LNCAP (cell line): Measurements from ENCODE around the gene DCAKD.

Experiments
- CTCF ChIP-seq: fragments of 450-650 bp; IDR thresholded peaks from 2 replicates; pipeline ENCODE4 v1.5.1; 2017; ENCODE audit warnings: mild to moderate bottlenecking

The DCAKD gene

GRCh38 chr17:45003877-45004276 lies 47.6 kb downstream of the DCAKD start:
- no peak for TF ChIP-seq CTCF

GRCh38 chr17:45001310-45001709 lies 50.1 kb downstream of the DCAKD start:
- no peak for TF ChIP-seq CTCF

DNA sequence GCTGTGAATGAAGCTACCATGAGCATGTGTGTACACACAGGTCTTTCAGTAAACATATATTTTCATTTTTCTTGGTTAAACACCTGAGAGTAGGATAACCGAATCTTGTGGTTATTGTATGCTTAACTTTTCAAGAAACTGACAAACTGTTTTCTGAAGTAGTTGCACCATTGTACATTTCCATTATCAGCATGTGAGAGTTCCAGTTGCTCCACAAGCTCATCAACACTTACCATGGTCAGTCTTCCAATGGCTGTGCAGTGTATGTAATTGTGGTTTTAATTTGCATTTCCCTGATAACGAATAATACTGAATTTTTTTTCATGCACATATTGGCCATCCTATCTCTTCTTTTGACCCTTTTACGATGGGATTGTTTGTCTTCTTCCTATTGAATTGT lies 52.0 kb downstream of the DCAKD start:
- TF ChIP-seq CTCF, result no peak

GRCh38 chr17:44998646-44999045 lies 52.8 kb downstream of the DCAKD start:
- no peak for TF ChIP-seq CTCF

DNA sequence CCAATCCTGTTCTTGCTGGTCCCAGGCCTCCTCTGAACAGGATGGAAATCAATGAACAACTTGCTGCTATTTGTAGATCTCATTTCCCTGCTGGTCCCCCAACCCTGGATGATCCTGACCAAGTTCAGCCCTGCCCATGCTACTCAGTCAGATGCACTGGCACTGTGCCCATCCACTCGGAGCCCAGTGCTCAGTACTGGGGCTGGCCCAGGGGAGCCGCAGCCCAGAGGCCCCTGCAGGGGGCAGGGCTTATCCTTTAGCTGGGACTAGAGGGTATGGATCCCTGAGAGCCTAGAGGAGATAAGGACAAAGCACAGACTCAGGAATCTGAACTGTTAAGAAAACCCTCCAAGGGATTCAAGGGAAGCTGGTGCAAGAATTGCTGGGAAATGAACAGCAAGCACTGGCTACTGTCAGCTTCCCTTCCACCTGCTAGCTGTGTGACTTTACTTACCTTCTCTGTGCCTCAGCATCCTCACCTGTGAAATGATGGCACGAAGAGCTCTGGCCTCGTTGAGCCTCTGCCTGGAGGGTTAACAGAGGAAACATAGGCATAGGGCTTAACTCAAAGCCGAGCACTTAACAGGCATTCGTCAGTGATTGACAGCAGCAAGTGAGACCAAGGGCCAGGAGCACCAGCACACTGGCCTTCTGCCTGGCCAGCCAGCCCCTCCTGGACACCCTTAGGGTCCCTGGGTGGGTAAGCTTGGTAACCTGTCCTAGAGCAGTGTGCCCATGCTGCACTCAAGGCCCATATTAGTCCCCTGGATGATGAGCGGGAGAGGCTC lies 53.5 kb downstream of the DCAKD start:
- no peak for TF ChIP-seq CTCF

DNA sequence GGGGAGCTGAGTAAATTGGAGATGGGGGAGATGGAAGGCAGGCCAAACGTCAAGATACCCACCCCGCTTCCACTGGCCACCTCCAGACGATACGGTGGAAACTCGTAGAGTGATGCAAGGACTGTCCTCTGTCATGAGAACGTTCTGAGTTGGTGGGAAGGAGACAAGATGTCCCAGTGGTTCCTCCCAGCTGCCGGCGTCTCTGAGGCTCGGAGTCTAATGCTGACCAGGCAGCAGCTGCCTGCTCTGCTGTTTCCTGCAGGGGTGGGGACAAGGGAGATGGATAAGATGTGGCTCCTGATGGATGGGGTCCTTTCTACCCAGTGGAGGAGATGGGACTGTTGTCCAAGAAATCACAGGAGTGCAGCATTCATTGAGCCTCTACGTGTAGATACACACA lies 55.1 kb downstream of the DCAKD start:
- TF ChIP-seq CTCF, result no peak

DNA sequence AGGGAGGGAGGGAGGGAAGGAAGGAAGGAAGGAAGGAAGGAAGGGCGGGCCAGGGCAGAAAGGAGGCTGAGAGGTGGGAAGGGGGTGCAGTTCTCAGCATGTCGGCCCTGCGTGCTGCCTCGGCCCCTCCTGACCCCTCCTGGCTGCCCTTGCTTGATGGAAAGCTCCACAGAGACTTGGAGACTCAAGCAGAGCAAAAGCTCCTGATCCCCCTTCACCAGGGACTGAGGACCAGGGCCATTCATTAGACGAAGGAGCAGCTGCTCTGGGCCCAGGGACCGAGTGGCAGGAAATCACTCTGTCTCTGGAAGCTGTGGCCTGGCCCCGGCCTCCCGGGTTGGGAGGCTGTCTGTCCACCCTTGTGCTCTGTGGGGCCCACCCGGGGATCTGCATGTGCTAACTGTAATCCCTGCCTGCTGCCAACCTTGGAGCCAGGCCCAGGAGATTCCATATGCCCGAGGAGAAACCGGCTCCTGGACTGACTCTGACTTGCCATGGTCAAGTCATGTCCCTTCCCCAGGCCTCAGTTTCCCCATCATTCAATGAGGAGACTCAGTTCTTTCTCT lies 55.9 kb downstream of the DCAKD start:
- TF ChIP-seq CTCF, result no peak
